SU-DHL-6 (cell line): Measurements from ENCODE around the gene HAUS7.
A peak's percentile ranks its signal among the peaks of the same experiment; 100 is the strongest.

Source experiments
- H2AFZ ChIP-seq: fragments of 200-600 bp; sonication (generic); 2 replicates; pipeline ENCODE4 v1.6.1; 2014; ENCODE audit warnings: low read depth, mild to moderate bottlenecking, moderate library complexity, mixed read lengths, antibody characterized with exemption, low read length; ENCODE audit not compliant: severe bottlenecking
- H3F3A ChIP-seq: fragments of 200-600 bp; shearing (Covaris generic); 2 replicates; pipeline ENCODE4 v1.6.0; 2016; ENCODE audit warnings: antibody characterized with exemption, mild to moderate bottlenecking; ENCODE audit not compliant: insufficient read depth
- H3K27ac ChIP-seq: fragments of 200-600 bp; sonication (generic); 2 replicates; pipeline ENCODE4 v1.5.1; 2016; ENCODE audit warnings: low read depth, mild to moderate bottlenecking, low read length, moderate library complexity, mixed read lengths
- H3K27me3 ChIP-seq: fragments of 200-600 bp; sonication (generic), shearing (Covaris generic); 2 replicates; pipeline ENCODE4 v1.6.0; 2014; ENCODE audit warnings: mild to moderate bottlenecking, low read length
- H3K36me3 ChIP-seq: fragments of 200-600 bp; sonication (generic); 2 replicates; pipeline ENCODE4 v1.6.1; 2014; ENCODE audit warnings: mild to moderate bottlenecking, low read length, mixed read lengths
- H3K4me2 ChIP-seq: fragments of 300-600, 200-600 bp; shearing (Covaris generic), sonication (generic); 2 replicates; pipeline ENCODE4 v1.6.0; 2014; ENCODE audit warnings: low read length, low read depth, mild to moderate bottlenecking; ENCODE audit not compliant: poor library complexity, severe bottlenecking
- H3K4me3 ChIP-seq: fragments of 200-600 bp; sonication (generic); 2 replicates; pipeline ENCODE4 v1.5.1; 2014; ENCODE audit warnings: antibody characterized with exemption, low read length, mild to moderate bottlenecking, mixed read lengths; ENCODE audit not compliant: insufficient read depth, poor library complexity, severe bottlenecking
- H3K79me2 ChIP-seq: fragments of 200-600 bp; sonication (generic); 2 replicates; pipeline ENCODE4 v1.6.1; 2014; ENCODE audit warnings: mild to moderate bottlenecking, low read length, moderate library complexity; ENCODE audit not compliant: insufficient read depth
- H3K9ac ChIP-seq: fragments of 200-600 bp; sonication (generic); 2 replicates; pipeline ENCODE4 v1.7.0; 2014; ENCODE audit warnings: mild to moderate bottlenecking, low read length
- H3K9me2 ChIP-seq: fragments of 200-600 bp; sonication (generic); replicated peaks from 2 replicates; pipeline ENCODE4 v1.6.1; 2014; ENCODE audit warnings: low read length; ENCODE audit not compliant: insufficient read depth
- H3K9me3 ChIP-seq: fragments of 200-600 bp; sonication (generic); 2 replicates; pipeline ENCODE4 v1.6.1; 2014; ENCODE audit warnings: low read length, mixed read lengths; ENCODE audit not compliant: insufficient read depth
- H4K20me1 ChIP-seq: fragments of 200-600 bp; sonication (generic); 2 replicates; pipeline ENCODE4 v1.6.1; 2014; ENCODE audit warnings: low read depth, mild to moderate bottlenecking, antibody characterized with exemption, low read length, moderate library complexity, mixed read lengths
- CTCF ChIP-seq: fragments of 200-600 bp; sonication (generic); IDR thresholded peaks from one replicate; pipeline ENCODE4 v1.5.1; 2017; ENCODE audit warnings: antibody characterized with exemption, mild to moderate bottlenecking, low read length, moderate library complexity; ENCODE audit not compliant: insufficient read depth, poor library complexity, severe bottlenecking
- EZH2phosphoT487 ChIP-seq: fragments of 200-600 bp; sonication (generic), shearing (Covaris generic); conservative IDR thresholded peaks from 2 replicates; pipeline ENCODE4 v1.6.1; 2018; ENCODE audit warnings: mild to moderate bottlenecking, antibody characterized with exemption, low read length, moderate library complexity, mixed read lengths

HAUS7 gene

GRCh38 chrX:153413731-153414130 is 56.6 kb downstream of the HAUS7 start:
- no peaks in the 10 kb centered on the region for H4K20me1 ChIP-seq
- TF ChIP-seq EZH2phosphoT487 (no peak), CTCF (no peak)
- no peak overlapping the region for H3K9ac ChIP-seq
- no peak overlapping the region for H3K4me2 ChIP-seq
- H3K27me3 ChIP-seq, result no peaks in the 10 kb centered on the region
- H2AFZ ChIP-seq, result no peak overlapping the region
- no peaks in the 10 kb centered on the region for H3K9me3 ChIP-seq
- H3K79me2 ChIP-seq, result no peaks in the 10 kb centered on the region
- no peaks in the 10 kb centered on the region for H3K36me3 ChIP-seq
- H3K27ac ChIP-seq, result no peak overlapping the region
- H3F3A ChIP-seq, result no peaks in the 10 kb centered on the region
- H3K4me3 ChIP-seq, result no peak overlapping the region
- no peaks in the 10 kb centered on the region for H3K9me2 ChIP-seq

- no peak overlapping the region for H2AFZ ChIP-seq
- H4K20me1 ChIP-seq, result no peaks in the 10 kb centered on the region
- TF ChIP-seq EZH2phosphoT487, result no peak
- TF ChIP-seq CTCF, result no peak
- H3K9ac ChIP-seq, result no peak overlapping the region
- no peaks in the 10 kb centered on the region for H3F3A ChIP-seq
- H3K27ac ChIP-seq, result no peak overlapping the region
- H3K79me2 ChIP-seq, result no peaks in the 10 kb centered on the region
- no peaks in the 10 kb centered on the region for H3K9me2 ChIP-seq
- H3K36me3 ChIP-seq, result no peaks in the 10 kb centered on the region
- H3K4me3 ChIP-seq, result no peak overlapping the region
- H3K9me3 ChIP-seq, result no peaks in the 10 kb centered on the region
- H3K4me2 ChIP-seq, result no peak overlapping the region
- no peaks in the 10 kb centered on the region for H3K27me3 ChIP-seq
Measured at GRCh38 chrX:153412746-153413720, 57.3 kb downstream of the HAUS7 start.

GRCh38 chrX:153411988-153412574 is 58.3 kb downstream of the HAUS7 start:
- no peak overlapping the region for H3K27ac ChIP-seq
- H3K4me3 ChIP-seq, result no peak overlapping the region
- H3K27me3 ChIP-seq, result no peaks in the 10 kb centered on the region
- H3K4me2 ChIP-seq, result peak overlapping the region; percentile 35
- no peak overlapping the region for H2AFZ ChIP-seq
- H3K9me3 ChIP-seq, result no peaks in the 10 kb centered on the region
- no peaks in the 10 kb centered on the region for H3F3A ChIP-seq
- H3K9ac ChIP-seq, result no peak overlapping the region
- no peaks in the 10 kb centered on the region for H3K36me3 ChIP-seq
- TF ChIP-seq CTCF (no peak), EZH2phosphoT487 (no peak)
- H4K20me1 ChIP-seq, result no peaks in the 10 kb centered on the region
- H3K9me2 ChIP-seq, result no peaks in the 10 kb centered on the region
- no peaks in the 10 kb centered on the region for H3K79me2 ChIP-seq
